ENCODE measurements around the gene PTPMT1.
"Not testable (repeated sequence)": the region's sequence is repeated elsewhere in the genome, so short reads cannot be mapped to it uniquely, and the experiment has no call there.

- not testable (repeated sequence) for TF ChIP-seq CTCF, POLR2A, EP300 (IDR thresholded peaks at IDR 0.05)
These were observed 34.7 kb upstream of the PTPMT1 start for GRCh38 chr11:47530721-47531120.

Data from ovary (tissue), 3 donors.